Tibial nerve (tissue), 3 donors: ENCODE results near the gene PLA2R1.

Source experiments
- POLR2A ChIP-seq, 2 donors: fragments of 450-650 bp; IDR thresholded peaks; one replicate each; pipeline ENCODE4 v1.6.1; 2017; ENCODE audit warnings: antibody characterized with exemption in 2 of 2, mild to moderate bottlenecking in 2 of 2, moderate library complexity in 2 of 2
- TF ChIP-seq, protein P1 (sequence below), 5 experiments: fragments of 200-600 bp in 3 of 5; fragments of 450-650 bp in 2 of 5; sonication (generic) in 3 of 5; IDR thresholded peaks; one replicate each; pipeline ENCODE4 v1.5.1; 2016 to 2019; ENCODE audit warnings: antibody characterized with exemption in 5 of 5, mild to moderate bottlenecking in 3 of 5, moderate library complexity in 2 of 5

DNA sequence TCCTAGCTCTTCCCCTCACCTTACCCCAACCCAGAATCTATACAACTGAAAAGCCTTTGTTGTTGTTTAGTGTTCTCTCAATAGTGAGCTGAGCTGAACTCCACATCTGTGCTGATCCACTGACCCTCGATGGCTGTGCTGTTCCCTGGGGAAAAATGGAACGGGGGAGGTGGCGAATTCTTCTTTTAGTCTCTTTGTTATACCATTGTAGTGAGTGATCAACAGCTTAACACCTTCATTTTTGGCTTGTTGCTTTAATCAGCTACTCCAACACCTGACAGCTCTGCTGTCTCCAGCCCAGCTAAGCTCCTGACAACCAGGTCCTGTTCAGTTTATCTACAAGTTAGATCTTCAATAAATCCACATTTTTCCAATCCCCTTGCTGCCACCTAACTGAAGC is 25.7 kb downstream of the PLA2R1 start:
- no peak for TF ChIP-seq POLR2A (IDR thresholded peaks at IDR 0.05)
- TF ChIP-seq, protein P1, sequence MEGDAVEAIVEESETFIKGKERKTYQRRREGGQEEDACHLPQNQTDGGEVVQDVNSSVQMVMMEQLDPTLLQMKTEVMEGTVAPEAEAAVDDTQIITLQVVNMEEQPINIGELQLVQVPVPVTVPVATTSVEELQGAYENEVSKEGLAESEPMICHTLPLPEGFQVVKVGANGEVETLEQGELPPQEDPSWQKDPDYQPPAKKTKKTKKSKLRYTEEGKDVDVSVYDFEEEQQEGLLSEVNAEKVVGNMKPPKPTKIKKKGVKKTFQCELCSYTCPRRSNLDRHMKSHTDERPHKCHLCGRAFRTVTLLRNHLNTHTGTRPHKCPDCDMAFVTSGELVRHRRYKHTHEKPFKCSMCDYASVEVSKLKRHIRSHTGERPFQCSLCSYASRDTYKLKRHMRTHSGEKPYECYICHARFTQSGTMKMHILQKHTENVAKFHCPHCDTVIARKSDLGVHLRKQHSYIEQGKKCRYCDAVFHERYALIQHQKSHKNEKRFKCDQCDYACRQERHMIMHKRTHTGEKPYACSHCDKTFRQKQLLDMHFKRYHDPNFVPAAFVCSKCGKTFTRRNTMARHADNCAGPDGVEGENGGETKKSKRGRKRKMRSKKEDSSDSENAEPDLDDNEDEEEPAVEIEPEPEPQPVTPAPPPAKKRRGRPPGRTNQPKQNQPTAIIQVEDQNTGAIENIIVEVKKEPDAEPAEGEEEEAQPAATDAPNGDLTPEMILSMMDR (IDR thresholded peaks at IDR 0.05): no peak
